Measurements from ENCODE around the gene SQOR.

Gene SQOR

GRCh38 chr15:45666119-45666875 lies 31.5 kb downstream of the SQOR start:
- H3K4me3 ChIP-seq (ENCODE audit: low read length), result no peak overlapping the region
- H3K9ac ChIP-seq (ENCODE audit: low read depth, low read length), result no peak overlapping the region
- no peaks in the 10 kb centered on the region for H3K36me3 ChIP-seq (ENCODE audit: insufficient read depth, low read depth, low read length)
- H3K27me3 ChIP-seq (ENCODE audit: insufficient read depth, low read length), result no peaks in the 10 kb centered on the region
- H3K4me1 ChIP-seq (ENCODE audit: insufficient read depth, low read length), result no peaks in the 10 kb centered on the region
- no peaks in the 10 kb centered on the region for H3K9me3 ChIP-seq (ENCODE audit: insufficient read depth, low read depth, low read length)
- no peak overlapping the region for H3K27ac ChIP-seq (ENCODE audit: low read length)

- H3K9ac ChIP-seq (ENCODE audit: low read depth, low read length), result no peak overlapping the region
- H3K9me3 ChIP-seq (ENCODE audit: insufficient read depth, low read depth, low read length), result no peaks in the 10 kb centered on the region
- H3K36me3 ChIP-seq (ENCODE audit: insufficient read depth, low read depth, low read length), result no peaks in the 10 kb centered on the region
- no peaks in the 10 kb centered on the region for H3K4me1 ChIP-seq (ENCODE audit: insufficient read depth, low read length)
- H3K4me3 ChIP-seq (ENCODE audit: low read length), result no peak overlapping the region
- no peaks in the 10 kb centered on the region for H3K27me3 ChIP-seq (ENCODE audit: insufficient read depth, low read length)
- no peak overlapping the region for H3K27ac ChIP-seq (ENCODE audit: low read length)
Observed at GRCh38 chr15:45667002-45667401, 32.2 kb downstream of the SQOR start.

- Histone ChIP-seq H3K27ac (ENCODE audit: low read length) (no peak overlapping the region), H3K4me1 (ENCODE audit: insufficient read depth, low read length) (no peaks in the 10 kb centered on the region), H3K9ac (ENCODE audit: low read depth, low read length) (no peak overlapping the region), H3K4me3 (ENCODE audit: low read length) (no peak overlapping the region), H3K9me3 (ENCODE audit: insufficient read depth, low read depth, low read length) (no peaks in the 10 kb centered on the region), H3K36me3 (ENCODE audit: insufficient read depth, low read depth, low read length) (no peaks in the 10 kb centered on the region), H3K27me3 (ENCODE audit: insufficient read depth, low read length) (no peaks in the 10 kb centered on the region)
Observed at GRCh38 chr15:45668386-45668785, 33.6 kb downstream of the SQOR start.

GRCh38 chr15:45669422-45669821 lies 34.6 kb downstream of the SQOR start:
- H3K4me3 ChIP-seq (ENCODE audit: low read length), result no peak overlapping the region
- H3K9me3 ChIP-seq (ENCODE audit: insufficient read depth, low read depth, low read length), result no peaks in the 10 kb centered on the region
- H3K27me3 ChIP-seq (ENCODE audit: insufficient read depth, low read length), result no peaks in the 10 kb centered on the region
- no peak overlapping the region for H3K9ac ChIP-seq (ENCODE audit: low read depth, low read length)
- H3K27ac ChIP-seq (ENCODE audit: low read length), result no peak overlapping the region
- no peaks in the 10 kb centered on the region for H3K36me3 ChIP-seq (ENCODE audit: insufficient read depth, low read depth, low read length)
- no peaks in the 10 kb centered on the region for H3K4me1 ChIP-seq (ENCODE audit: insufficient read depth, low read length)

- no peaks in the 10 kb centered on the region for H3K36me3 ChIP-seq (ENCODE audit: insufficient read depth, low read depth, low read length)
- no peak overlapping the region for H3K9ac ChIP-seq (ENCODE audit: low read depth, low read length)
- H3K4me1 ChIP-seq (ENCODE audit: insufficient read depth, low read length), result no peaks in the 10 kb centered on the region
- H3K27ac ChIP-seq (ENCODE audit: low read length), result no peak overlapping the region
- H3K9me3 ChIP-seq (ENCODE audit: insufficient read depth, low read depth, low read length), result no peaks in the 10 kb centered on the region
- no peaks in the 10 kb centered on the region for H3K27me3 ChIP-seq (ENCODE audit: insufficient read depth, low read length)
- no peak overlapping the region for H3K4me3 ChIP-seq (ENCODE audit: low read length)
Observed at GRCh38 chr15:45670091-45670490, 35.3 kb downstream of the SQOR start.

GRCh38 chr15:45670511-45670910 lies 35.7 kb downstream of the SQOR start:
- H3K9me3 ChIP-seq (ENCODE audit: insufficient read depth, low read depth, low read length), result no peaks in the 10 kb centered on the region
- H3K4me3 ChIP-seq (ENCODE audit: low read length), result no peak overlapping the region
- no peak overlapping the region for H3K9ac ChIP-seq (ENCODE audit: low read depth, low read length)
- no peaks in the 10 kb centered on the region for H3K4me1 ChIP-seq (ENCODE audit: insufficient read depth, low read length)
- H3K27ac ChIP-seq (ENCODE audit: low read length), result no peak overlapping the region
- H3K27me3 ChIP-seq (ENCODE audit: insufficient read depth, low read length), result no peaks in the 10 kb centered on the region
- no peaks in the 10 kb centered on the region for H3K36me3 ChIP-seq (ENCODE audit: insufficient read depth, low read depth, low read length)

- Histone ChIP-seq H3K9me3 (ENCODE audit: insufficient read depth, low read depth, low read length) (no peaks in the 10 kb centered on the region), H3K36me3 (ENCODE audit: insufficient read depth, low read depth, low read length) (no peaks in the 10 kb centered on the region), H3K27ac (ENCODE audit: low read length) (no peak overlapping the region), H3K4me3 (ENCODE audit: low read length) (no peak overlapping the region), H3K27me3 (ENCODE audit: insufficient read depth, low read length) (no peaks in the 10 kb centered on the region), H3K4me1 (ENCODE audit: insufficient read depth, low read length) (no peaks in the 10 kb centered on the region), H3K9ac (ENCODE audit: low read depth, low read length) (no peak overlapping the region)
Observed at GRCh38 chr15:45674677-45675076, 39.8 kb downstream of the SQOR start.

GRCh38 chr15:45677797-45678196 lies 43.0 kb downstream of the SQOR start:
- Histone ChIP-seq H3K27ac (ENCODE audit: low read length) (no peak overlapping the region), H3K36me3 (ENCODE audit: insufficient read depth, low read depth, low read length) (no peaks in the 10 kb centered on the region), H3K9ac (ENCODE audit: low read depth, low read length) (no peak overlapping the region), H3K27me3 (ENCODE audit: insufficient read depth, low read length) (no peaks in the 10 kb centered on the region), H3K9me3 (ENCODE audit: insufficient read depth, low read depth, low read length) (no peaks in the 10 kb centered on the region), H3K4me3 (ENCODE audit: low read length) (no peak overlapping the region), H3K4me1 (ENCODE audit: insufficient read depth, low read length) (no peaks in the 10 kb centered on the region)

GRCh38 chr15:45678459-45679178 lies 43.8 kb downstream of the SQOR start:
- Histone ChIP-seq H3K27ac (ENCODE audit: low read length) (no peak overlapping the region), H3K36me3 (ENCODE audit: insufficient read depth, low read depth, low read length) (no peaks in the 10 kb centered on the region), H3K4me3 (ENCODE audit: low read length) (no peak overlapping the region), H3K9ac (ENCODE audit: low read depth, low read length) (no peak overlapping the region), H3K27me3 (ENCODE audit: insufficient read depth, low read length) (no peaks in the 10 kb centered on the region), H3K4me1 (ENCODE audit: insufficient read depth, low read length) (no peaks in the 10 kb centered on the region), H3K9me3 (ENCODE audit: insufficient read depth, low read depth, low read length) (no peaks in the 10 kb centered on the region)

- no peaks in the 10 kb centered on the region for H3K27me3 ChIP-seq (ENCODE audit: insufficient read depth, low read length)
- H3K4me1 ChIP-seq (ENCODE audit: insufficient read depth, low read length), result no peaks in the 10 kb centered on the region
- no peaks in the 10 kb centered on the region for H3K36me3 ChIP-seq (ENCODE audit: insufficient read depth, low read depth, low read length)
- no peak overlapping the region for H3K9ac ChIP-seq (ENCODE audit: low read depth, low read length)
- H3K9me3 ChIP-seq (ENCODE audit: insufficient read depth, low read depth, low read length), result no peaks in the 10 kb centered on the region
- no peak overlapping the region for H3K27ac ChIP-seq (ENCODE audit: low read length)
- H3K4me3 ChIP-seq (ENCODE audit: low read length), result no peak overlapping the region
Observed at GRCh38 chr15:45684533-45684932, 49.7 kb downstream of the SQOR start.

- H3K9me3 ChIP-seq (ENCODE audit: insufficient read depth, low read depth, low read length), result no peaks in the 10 kb centered on the region
- no peaks in the 10 kb centered on the region for H3K27me3 ChIP-seq (ENCODE audit: insufficient read depth, low read length)
- no peak overlapping the region for H3K9ac ChIP-seq (ENCODE audit: low read depth, low read length)
- no peaks in the 10 kb centered on the region for H3K4me1 ChIP-seq (ENCODE audit: insufficient read depth, low read length)
- H3K36me3 ChIP-seq (ENCODE audit: insufficient read depth, low read depth, low read length), result no peaks in the 10 kb centered on the region
- H3K27ac ChIP-seq (ENCODE audit: low read length), result no peak overlapping the region
- no peak overlapping the region for H3K4me3 ChIP-seq (ENCODE audit: low read length)
Observed at GRCh38 chr15:45689616-45690015, 54.8 kb downstream of the SQOR start.

- Histone ChIP-seq H3K4me1 (ENCODE audit: insufficient read depth, low read length) (no peaks in the 10 kb centered on the region), H3K27ac (ENCODE audit: low read length) (no peak overlapping the region), H3K9me3 (ENCODE audit: insufficient read depth, low read depth, low read length) (no peaks in the 10 kb centered on the region), H3K27me3 (ENCODE audit: insufficient read depth, low read length) (no peaks in the 10 kb centered on the region), H3K36me3 (ENCODE audit: insufficient read depth, low read depth, low read length) (no peaks in the 10 kb centered on the region), H3K9ac (ENCODE audit: low read depth, low read length) (no peak overlapping the region), H3K4me3 (ENCODE audit: low read length) (no peak overlapping the region)
Observed at GRCh38 chr15:45690581-45691260, 55.9 kb downstream of the SQOR start.

Measured in iPS-20b (cell line).